ENCODE data around the gene PLXNA4.

Gene PLXNA4

GRCh38 chr7:132383962-132384361 is 192.3 kb downstream of the PLXNA4 start:
- DNase-seq = no peak

DNA sequence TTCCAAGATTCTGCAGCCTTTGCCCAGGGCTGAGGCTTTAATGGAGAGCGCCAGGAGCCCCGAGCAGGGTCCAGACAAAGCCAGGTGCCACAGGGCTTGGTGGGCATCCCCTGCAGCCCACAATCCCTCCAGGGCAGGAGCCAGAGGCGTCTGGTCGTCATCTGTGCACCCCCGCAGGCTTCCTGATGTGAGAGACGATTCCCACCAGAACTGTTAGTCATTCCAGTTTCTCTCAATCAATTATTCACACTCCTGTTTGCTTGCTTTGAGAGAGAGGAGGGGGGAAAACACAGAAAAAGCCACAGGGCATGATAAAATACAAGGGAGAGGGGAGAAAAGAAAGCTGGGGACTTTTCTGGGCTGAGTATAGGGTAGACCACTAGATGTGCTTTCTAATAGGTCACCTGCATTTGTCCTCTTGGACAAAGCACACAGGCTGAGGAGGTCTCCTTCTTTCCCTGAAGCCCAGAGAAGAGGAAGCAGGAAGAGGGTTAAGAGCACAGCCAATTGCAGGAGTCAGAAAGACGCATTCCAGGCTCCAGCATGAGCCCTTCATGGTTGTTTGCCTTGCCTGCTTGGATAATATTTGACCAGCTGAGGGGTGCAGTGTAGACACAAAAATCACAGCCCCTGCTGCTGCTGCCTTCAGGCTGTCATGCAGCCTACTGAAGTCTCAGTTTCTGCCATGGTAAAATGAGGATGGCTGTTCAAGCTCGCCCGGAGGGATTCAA is 194.4 kb downstream of the PLXNA4 start:
- peak; percentile 73 for DNase-seq

GRCh38 chr7:132380059-132380458 is 196.2 kb downstream of the PLXNA4 start:
- no peak for DNase-seq

GRCh38 chr7:132379292-132379691 is 197.0 kb downstream of the PLXNA4 start:
- no peak for DNase-seq

DNA sequence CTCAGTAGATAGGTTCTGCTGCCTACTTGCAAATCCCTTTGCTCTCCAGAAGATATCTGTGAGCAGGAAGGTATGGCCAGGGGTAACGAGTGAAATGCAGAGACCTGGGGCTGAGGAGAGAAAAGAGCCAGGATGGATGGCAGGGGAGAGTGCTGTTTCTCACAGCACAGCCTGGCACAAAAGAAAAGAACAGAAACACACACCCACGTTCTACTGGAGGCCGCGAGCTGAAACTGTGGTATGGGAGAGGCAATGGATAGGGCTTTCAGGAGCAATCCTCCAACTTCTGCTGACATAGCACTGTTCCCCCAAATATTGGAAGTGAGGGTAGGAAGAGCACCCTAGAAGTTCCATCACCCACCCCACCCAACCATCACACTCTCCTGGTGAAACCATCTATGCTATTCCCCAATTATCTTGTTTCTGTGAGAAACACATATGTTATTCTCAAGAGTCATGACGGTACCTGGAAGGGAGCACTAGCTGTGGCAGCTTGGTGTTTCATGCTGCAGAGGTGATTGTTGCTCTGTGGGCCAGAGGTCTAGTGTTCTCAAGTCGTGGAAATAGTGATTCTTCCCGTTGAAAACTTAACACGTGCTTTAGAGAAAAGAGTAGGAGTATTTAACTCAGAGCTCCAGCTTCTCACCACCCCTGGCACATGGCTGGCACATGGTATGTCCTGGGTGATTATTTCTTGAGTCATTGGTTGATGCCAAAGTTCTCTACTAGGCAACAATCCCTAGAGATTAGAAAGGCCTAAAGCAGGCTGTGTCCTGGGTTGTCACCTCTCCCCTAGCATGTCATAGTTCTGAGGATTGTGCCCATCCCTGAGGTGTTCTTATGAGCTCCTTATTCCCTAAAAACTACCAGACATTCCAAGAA is 198.3 kb downstream of the PLXNA4 start:
- no peak for DNase-seq

- no peak for DNase-seq
These were observed 199.3 kb downstream of the PLXNA4 start for GRCh38 chr7:132377015-132377414.

GRCh38 chr7:132376361-132377013 is 199.8 kb downstream of the PLXNA4 start:
- DNase-seq = no peak

- DNase-seq = no peak
These were observed 202.4 kb downstream of the PLXNA4 start for GRCh38 chr7:132373879-132374278.

DNA sequence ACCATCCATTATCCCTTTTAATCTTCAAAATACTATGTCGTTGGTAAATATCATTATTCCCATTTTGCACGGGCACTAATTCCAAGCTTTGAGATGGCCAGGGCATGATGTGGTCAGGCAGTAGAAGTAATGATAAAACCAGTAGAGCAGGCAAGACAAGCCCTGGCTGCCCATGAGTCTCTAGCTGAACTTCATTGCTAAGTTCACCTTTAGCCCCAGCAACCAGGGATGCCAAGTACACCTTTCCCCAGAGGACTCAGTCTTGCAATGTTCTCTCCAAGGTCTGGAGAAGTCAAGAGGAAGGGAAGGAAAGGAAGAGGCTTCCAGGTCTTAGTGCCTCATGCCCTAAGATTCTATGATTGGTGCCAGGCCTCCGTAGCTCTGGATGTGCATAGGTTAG is 203.2 kb downstream of the PLXNA4 start:
- no peak for DNase-seq

DNA sequence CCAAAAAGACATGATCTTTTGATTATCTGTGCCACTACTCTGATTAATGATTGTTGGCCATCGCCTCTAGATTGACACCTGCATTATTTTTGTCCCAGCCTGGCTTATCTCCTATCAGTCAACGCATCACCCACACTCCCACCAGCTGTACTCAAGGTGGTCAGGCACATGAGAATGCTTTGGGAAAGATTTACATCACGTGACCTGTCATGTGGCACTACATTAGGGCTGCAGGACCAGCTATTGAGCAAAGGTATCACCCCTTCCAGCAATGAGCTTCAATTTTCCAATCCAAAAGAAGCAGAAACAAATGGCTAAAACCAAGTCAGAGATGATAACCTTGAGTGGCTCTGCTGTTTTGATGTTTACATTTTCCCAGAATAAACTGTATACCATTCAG is 204.3 kb downstream of the PLXNA4 start:
- DNase-seq = no peak

- peak; percentile 93 for DNase-seq
These were observed 207.9 kb downstream of the PLXNA4 start for GRCh38 chr7:132368246-132368900.

GRCh38 chr7:132367795-132368194 is 208.5 kb downstream of the PLXNA4 start:
- DNase-seq = no peak

- no peak for DNase-seq
These were observed 209.3 kb downstream of the PLXNA4 start for GRCh38 chr7:132367004-132367403.

- no peak for DNase-seq
These were observed 212.0 kb downstream of the PLXNA4 start for GRCh38 chr7:132364226-132364625.

GRCh38 chr7:132362059-132362458 is 214.2 kb downstream of the PLXNA4 start:
- DNase-seq = no peak

DNA sequence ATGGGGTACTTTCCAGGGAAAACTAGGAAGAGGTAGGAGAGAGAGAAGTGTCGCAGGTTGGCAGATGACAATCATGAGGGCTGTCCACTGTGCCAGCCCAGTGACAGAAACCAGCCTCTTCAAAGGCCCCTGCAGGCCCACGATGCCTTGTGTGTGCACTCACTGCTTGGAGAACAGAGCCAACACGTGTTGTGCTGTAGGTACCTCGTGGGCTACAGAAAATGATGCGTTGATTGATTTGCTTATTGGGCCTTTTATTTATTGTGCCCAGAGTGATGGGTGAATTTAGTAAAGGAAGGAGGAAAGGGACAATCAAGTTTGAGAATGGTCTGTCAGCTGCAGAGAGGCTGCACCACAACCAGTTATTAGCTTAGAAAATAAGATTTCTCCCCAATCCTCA is 215.1 kb downstream of the PLXNA4 start:
- no peak for DNase-seq

DNA sequence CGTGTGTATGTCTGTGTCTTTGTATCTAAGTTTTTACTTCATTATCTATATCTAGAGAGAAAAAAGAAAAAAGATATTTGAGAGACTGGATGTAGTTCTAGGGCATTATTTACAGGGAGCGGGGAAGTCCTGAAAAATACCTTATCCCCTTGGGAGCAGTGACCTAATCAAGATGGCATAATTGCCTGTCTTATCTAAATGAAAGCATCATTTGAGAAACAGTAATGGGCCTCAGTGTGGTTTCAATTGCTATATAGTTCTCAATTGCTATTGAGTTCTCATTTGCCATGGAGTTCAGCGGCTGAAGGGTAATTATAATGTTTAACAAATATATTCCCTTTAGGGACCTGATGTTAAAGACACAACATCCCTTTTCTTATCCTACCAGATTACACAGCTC is 216.5 kb downstream of the PLXNA4 start:
- no peak for DNase-seq

- no peak for DNase-seq
These were observed 221.2 kb downstream of the PLXNA4 start for GRCh38 chr7:132355048-132355447.

DNA sequence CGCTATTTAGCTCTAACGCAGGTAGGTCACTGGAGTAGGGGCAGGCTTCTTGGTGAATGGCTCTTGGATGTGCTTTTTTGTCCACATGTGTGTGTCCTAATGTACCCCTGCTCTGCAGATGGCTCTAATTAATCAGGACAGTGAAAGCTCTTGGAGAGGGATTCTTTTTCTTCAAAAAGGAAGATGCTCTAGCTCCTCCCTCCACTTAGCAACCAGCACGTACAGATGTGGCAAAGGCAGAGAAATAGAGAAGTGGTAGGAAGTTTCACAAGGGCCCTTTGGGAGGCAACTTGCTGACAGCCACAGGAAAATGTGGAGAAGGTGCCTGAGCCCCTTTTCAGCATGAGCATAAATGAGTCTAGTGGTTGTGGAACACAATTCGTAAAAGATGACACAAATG is 221.7 kb downstream of the PLXNA4 start:
- DNase-seq = no peak

GRCh38 chr7:132353936-132354335 is 222.3 kb downstream of the PLXNA4 start:
- no peak for DNase-seq

DNA sequence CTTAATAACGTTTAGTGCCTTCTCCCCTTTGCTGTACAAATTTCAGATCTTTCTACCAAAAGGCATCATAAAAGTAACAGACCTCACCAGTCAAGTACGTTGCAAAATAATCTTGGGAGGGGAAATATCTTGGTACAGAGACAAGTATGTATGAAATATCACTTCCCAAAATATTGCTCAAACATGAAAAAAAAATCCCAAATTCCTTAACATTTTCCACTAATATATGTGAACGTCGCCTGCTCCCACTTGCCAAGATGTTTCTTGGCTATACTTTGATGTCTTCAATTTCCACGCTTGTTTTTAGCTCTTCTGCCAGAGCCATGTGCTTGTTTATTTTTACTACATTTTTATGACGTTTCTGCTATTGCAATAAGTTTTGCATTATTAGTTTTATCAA is 223.5 kb downstream of the PLXNA4 start:
- DNase-seq = no peak

DNA sequence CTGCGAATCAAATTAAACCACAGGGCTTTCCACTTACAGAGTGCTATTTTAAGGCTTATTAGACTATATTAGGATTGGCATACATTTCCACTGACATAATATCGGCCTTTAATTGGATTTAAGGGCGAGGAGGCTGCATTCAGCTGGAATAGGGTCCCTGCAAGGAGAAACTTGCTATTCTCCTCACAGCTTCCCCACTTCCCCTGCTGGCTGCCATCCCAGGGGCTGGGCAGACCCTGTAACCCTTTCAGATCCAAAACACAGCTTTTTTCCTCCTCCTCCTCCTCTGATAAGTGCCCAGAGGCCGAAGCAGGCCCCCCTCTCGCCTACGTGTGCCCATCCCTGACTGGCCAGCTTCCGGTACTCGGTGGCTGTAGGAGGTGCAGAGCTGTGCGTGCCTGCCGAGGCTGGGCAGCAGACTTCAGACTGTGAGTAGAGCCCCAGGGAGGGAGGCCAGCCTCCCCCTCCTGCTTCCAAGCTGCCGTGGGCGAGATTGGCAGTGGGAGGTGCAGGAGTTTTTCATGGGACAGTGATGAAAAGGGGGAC is 224.2 kb downstream of the PLXNA4 start:
- no peak for DNase-seq

- DNase-seq = no peak
These were observed 225.5 kb downstream of the PLXNA4 start for GRCh38 chr7:132350741-132351140.

Measured in NCI-H345 (cell line).